Lower leg skin (tissue), 4 donors: ENCODE results near the gene SLC27A2. TPM values are rescaled to one million over a fixed set of nuclear protein-coding genes. Genes with fewer than 3 reads are reported as not detected.

Experiments
- DNase-seq, 2 donors: peaks; one replicate each; pipeline ENCODE4 v3.0.0-alpha.2; 2019; ENCODE audit warnings: low spot score in 2 of 2
- H3K4me3 ChIP-seq: fragments of 200-600 bp; sonication (generic); 2 replicates; pipeline ENCODE4 v1.5.1; 2017; ENCODE audit warnings: mild to moderate bottlenecking, low read depth; ENCODE audit not compliant: poor library complexity, severe bottlenecking
- CTCF ChIP-seq, 3 donors: fragments of 450-650 bp; IDR thresholded peaks; one replicate each; pipeline ENCODE4 v1.5.1; 2016; ENCODE audit warnings: antibody characterized with exemption in 3 of 3, mild to moderate bottlenecking in 3 of 3, moderate library complexity in 2 of 3
- POLR2A ChIP-seq, 2 donors: fragments of 450-650 bp; IDR thresholded peaks; one replicate each; pipeline ENCODE4 v1.6.1; 2016 to 2017; ENCODE audit warnings: antibody characterized with exemption in 2 of 2, mild to moderate bottlenecking in 1 of 2, moderate library complexity in 1 of 2
- WGBS, 2 donors: methylation state at CpG; one replicate each; pipeline ENCODE4 v1.1.5; 2018; 5-methylcytosine and 5-hydroxymethylcytosine counted together
- intact Hi-C: fragments of 100-400 bp; cut with DNase I; formaldehyde crosslinking; loops from one replicate; pipeline ENCODE4 v1.15.0; 2023; ENCODE audit warnings: low total_unique reads
- total RNA-seq, 4 donors: library from RNA; depleted of rRNA; stranded (reverse); fragments of >200 nt; gene quantifications; one replicate each; pipeline ENCODE4 v1.1.0, GENCODE V29; 2016

Gene SLC27A2
- total RNA-seq, 4 donors from 2014 or later = 0.53 to 4.1 (median 1.3) TPM

- 94 to 95% methylated on average over 3 of the region's 3 CpGs for WGBS, 2 donors
- intact Hi-C loops = no loop called here
These were observed 43.9 kb downstream of the SLC27A2 start for GRCh38 chr15:50225938-50226337.

GRCh38 chr15:50227076-50227475 is 45.1 kb downstream of the SLC27A2 start:
- WGBS, 2 donors = 69 to 73% methylated on average over 5 of the region's 5 CpGs
- H3K4me3 ChIP-seq = no peak overlapping the region
- DNase-seq = no peak
- TF ChIP-seq POLR2A (IDR thresholded peaks at IDR 0.05) = no peak
- TF ChIP-seq CTCF (IDR thresholded peaks at IDR 0.05) = no peak
- intact Hi-C loops = no loop called here

More at GRCh38 chr15:50225938-50226337, 43.9 kb downstream of the SLC27A2 start:
- TF ChIP-seq CTCF (IDR thresholded peaks at IDR 0.05) (no peak), POLR2A (IDR thresholded peaks at IDR 0.05) (no peak)
- H3K4me3 ChIP-seq = no peak overlapping the region
- no peak for DNase-seq

GRCh38 chr15:50228866-50229265 is 46.9 kb downstream of the SLC27A2 start:
- WGBS, 2 donors = 80 to 84% methylated on average over 3 of the region's 3 CpGs
- TF ChIP-seq CTCF (IDR thresholded peaks at IDR 0.05) (no peak), POLR2A (IDR thresholded peaks at IDR 0.05) (no peak)

GRCh38 chr15:50229336-50229735 is 47.3 kb downstream of the SLC27A2 start:
- no peak for TF ChIP-seq POLR2A (IDR thresholded peaks at IDR 0.05)
- no peak for TF ChIP-seq CTCF (IDR thresholded peaks at IDR 0.05)
- intact Hi-C loops = no loop called here
- H3K4me3 ChIP-seq = no peak overlapping the region
- WGBS, 2 donors = 87 to 93% methylated on average over 3 of the region's 3 CpGs
- no peak for DNase-seq

More at GRCh38 chr15:50228866-50229265, 46.9 kb downstream of the SLC27A2 start:
- intact Hi-C loops = no loop called here
- no peak overlapping the region for H3K4me3 ChIP-seq
- DNase-seq = no peak

- DNase-seq = no peak
- TF ChIP-seq CTCF (IDR thresholded peaks at IDR 0.05) (no peak), POLR2A (IDR thresholded peaks at IDR 0.05) (no peak)
- no peak overlapping the region for H3K4me3 ChIP-seq
- intact Hi-C loops = no loop called here
These were observed 49.8 kb downstream of the SLC27A2 start for GRCh38 chr15:50231761-50232160.

GRCh38 chr15:50232791-50233190 is 50.8 kb downstream of the SLC27A2 start:
- 87 to 98% methylated on average over 2 of the region's 2 CpGs for WGBS, 2 donors
- intact Hi-C loops = no loop called here
- no peak for DNase-seq
- TF ChIP-seq CTCF (IDR thresholded peaks at IDR 0.05) (no peak), POLR2A (IDR thresholded peaks at IDR 0.05) (no peak)
- no peak overlapping the region for H3K4me3 ChIP-seq
